ENCODE results near the gene OSBP.
"Not testable (repeated sequence)": the region's sequence is repeated elsewhere in the genome, so short reads cannot be mapped to it uniquely, and the experiment has no call there.

The OSBP gene

GRCh38 chr11:59615637-59616395 is at the start of gene OSBP:
Gene OSBP, minus strand, starts transcription at chr11:59615774. Its CDS starts 110 bp downstream, at chr11:59615664.
- peak; percentile 96 to 97 for DNase-seq

DNA sequence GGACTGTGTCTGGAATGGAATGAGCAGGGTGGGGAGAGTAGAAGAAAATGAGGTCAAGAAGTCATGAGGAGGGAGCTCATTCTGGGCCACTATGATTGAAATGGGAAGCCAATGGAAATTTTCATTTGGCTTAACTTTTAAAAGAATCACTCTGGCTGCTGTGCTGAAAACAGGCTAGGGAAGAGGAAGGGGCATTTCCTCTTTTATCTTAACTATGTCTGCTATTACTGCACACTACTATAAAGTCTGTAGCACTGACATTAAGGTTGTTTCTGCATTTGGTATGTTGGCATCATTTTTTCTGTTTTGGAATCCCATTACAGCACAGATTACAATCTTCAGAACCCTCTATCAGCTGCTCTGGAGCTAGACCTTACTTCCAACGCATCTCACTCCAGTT is 45.0 kb upstream of the OSBP start:
- DNase-seq = no peak

- no peak for DNase-seq
Observed at GRCh38 chr11:59659981-59660380, 44.4 kb upstream of the OSBP start.

DNA sequence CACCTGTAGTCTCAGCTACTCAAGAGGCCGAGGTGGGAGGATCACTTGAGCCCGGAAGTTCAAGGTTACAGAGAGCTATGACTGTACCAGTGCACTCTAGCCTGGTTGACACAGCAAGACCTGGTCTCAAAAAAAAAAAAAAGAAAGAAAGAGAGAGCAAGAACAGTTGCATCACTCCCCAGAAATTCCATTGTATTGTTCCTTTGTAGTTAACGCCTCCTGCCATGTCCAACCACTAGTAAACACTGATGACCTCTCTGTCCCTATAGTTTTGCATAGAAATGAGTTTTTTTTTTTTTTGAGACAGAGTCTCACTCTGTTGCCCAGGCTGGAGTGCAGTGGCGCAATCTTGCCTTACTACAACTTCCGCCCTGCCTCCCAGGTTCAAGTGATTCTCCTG is 42.5 kb upstream of the OSBP start:
- DNase-seq = no peak

GRCh38 chr11:59654893-59655292 is 39.3 kb upstream of the OSBP start:
- no peak for DNase-seq

GRCh38 chr11:59647245-59647980 is 31.8 kb upstream of the OSBP start:
- DNase-seq = no peak

- no peak for DNase-seq
Observed at GRCh38 chr11:59644528-59644927, 29.0 kb upstream of the OSBP start.

GRCh38 chr11:59643390-59643789 is 27.8 kb upstream of the OSBP start:
- no peak for DNase-seq

DNA sequence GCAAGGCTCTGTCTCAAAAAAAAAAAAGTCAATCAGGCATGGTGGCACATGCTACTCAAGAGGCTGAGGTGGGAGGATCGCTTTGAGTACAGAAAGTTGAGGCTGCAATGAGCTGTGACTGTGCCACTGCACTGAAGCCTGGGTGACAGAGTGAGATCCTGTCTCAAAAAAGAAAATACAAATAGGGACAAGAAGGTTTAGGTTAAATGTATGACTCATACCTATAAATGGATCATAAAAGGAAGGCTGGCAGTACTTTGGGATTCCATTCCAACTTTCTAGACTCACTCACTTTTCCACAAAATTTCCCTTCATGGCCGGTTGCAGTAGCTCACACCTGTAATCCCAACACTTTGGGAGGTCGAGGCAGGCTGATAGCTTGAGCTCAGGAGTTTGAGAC is 25.6 kb upstream of the OSBP start:
- DNase-seq = no peak

- DNase-seq = no peak
Observed at GRCh38 chr11:59630493-59630892, 14.9 kb upstream of the OSBP start.

DNA sequence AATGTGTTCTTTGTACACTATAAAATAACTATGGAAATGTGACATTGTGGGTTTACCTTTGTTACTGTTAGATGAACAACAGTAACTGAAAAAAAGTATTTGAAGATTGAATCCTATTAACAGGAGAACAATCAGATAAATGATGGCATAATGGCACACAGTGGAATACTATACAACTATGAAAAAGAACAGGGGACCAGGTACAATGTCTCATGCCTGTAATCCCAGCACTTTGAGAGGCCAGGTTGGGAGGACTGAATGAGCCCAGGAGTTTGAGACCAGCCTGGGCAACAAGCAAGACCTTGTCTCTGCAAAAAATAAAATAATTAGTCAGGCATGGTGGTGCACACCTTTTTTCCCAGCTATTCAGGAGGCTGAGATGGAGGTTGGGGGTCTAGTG is 14.4 kb upstream of the OSBP start:
- DNase-seq = no peak

GRCh38 chr11:59626969-59627368 is 11.4 kb upstream of the OSBP start:
- DNase-seq = not testable (repeated sequence)

- no peak for DNase-seq
Observed at GRCh38 chr11:59625703-59626102, 10.1 kb upstream of the OSBP start.

GRCh38 chr11:59617876-59618275 is 2.3 kb upstream of the OSBP start:
- DNase-seq = no peak

DNA sequence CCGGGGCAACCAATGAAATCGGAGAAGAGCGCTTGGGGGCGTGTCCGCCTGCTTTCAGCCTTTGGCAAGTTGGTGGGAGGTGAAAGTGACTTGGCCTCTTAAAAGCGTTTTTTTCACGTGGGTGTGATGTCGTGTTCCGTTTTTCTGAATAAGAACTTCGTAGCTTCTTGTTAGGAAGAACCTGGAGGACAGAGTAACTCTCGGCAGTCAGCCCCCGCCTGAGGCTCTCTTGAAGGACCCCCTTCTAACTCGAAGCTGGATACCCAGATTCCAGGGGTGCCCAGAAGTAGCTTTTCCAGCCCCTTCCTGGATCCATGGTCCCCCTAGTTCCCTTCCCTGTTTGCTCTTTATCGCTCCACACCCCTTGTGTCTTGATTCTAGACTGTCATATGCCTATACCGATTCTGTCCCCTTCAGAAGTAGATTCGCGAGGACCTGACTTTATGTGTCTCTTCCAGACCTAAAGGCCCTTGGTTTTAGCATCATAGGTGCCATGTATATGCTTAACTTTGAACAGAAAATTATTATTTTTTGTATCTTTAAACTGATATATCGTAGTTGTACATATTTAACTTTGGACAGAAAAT is 915 bp upstream of the OSBP start:
- DNase-seq = peak in 1 of 2 donors; percentile 97

- peak; percentile 57 to 70 for DNase-seq
Observed at GRCh38 chr11:59615120-59615636, 396 bp downstream of the OSBP start.

GRCh38 chr11:59614277-59615119 is 1.1 kb downstream of the OSBP start:
- no peak for DNase-seq

- no peak for DNase-seq
Observed at GRCh38 chr11:59611570-59612565, 3.7 kb downstream of the OSBP start.

GRCh38 chr11:59610289-59610688 is 5.3 kb downstream of the OSBP start:
- no peak for DNase-seq

DNA sequence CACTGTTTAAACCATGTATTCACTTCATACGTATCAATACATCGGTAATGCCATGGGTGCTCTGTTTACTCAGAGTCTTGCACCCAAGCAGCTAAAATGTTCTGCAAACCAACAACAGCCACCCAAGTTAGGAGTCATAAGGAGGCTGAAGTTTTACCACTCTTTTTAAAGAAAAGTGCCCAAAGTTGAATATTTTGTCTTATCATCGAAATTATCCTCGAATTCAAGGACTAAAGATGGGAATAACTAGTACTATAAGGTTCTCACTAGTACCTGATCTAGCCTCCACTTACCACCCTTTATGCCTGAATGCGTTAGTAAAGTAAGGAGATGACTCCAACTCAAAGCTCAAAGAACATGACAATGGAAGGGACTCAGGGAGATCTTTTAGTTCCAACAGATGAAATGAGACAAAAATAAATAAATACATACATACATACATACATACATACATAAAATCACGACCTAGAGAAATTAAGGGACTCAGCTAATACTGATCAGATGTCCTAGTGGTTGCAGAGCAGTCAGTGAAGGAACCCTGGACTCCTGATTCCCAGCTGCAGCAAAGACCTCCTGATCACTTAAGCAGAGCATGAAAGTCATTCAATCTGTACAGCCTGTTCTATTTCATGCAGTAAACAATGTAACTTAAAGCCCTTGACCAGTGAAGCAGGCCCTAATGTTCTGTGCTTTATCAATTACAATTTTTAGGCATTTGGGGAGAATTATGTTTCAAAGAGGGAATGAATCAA is 7.7 kb downstream of the OSBP start:
- no peak for DNase-seq

- DNase-seq = no peak
Observed at GRCh38 chr11:59602432-59602831, 13.1 kb downstream of the OSBP start.
